Stimulated activated CD4-positive, alpha-beta T cell treated with anti-CD3 and anti-CD28 coated beads, Interleukin-2, amount 100 ng/mL, for 48 hours (primary cell): ENCODE results near the gene TAMALIN.

Experiments
- DNase-seq, 2 donors: peaks; one replicate each; pipeline ENCODE4 v3.0.0-alpha.2; 2020

Gene TAMALIN

GRCh38 chr12:51985154-51985835 is 21.5 kb upstream of the TAMALIN start:
- DNase-seq = no peak

GRCh38 chr12:51986834-51987233 is 19.9 kb upstream of the TAMALIN start:
- no peak for DNase-seq

GRCh38 chr12:51992246-51992645 is 14.5 kb upstream of the TAMALIN start:
- DNase-seq = no peak

GRCh38 chr12:51994539-51994820 is 12.3 kb upstream of the TAMALIN start:
- DNase-seq = no peak

- DNase-seq = no peak
These were observed 11.8 kb upstream of the TAMALIN start for GRCh38 chr12:51994959-51995358.

- no peak for DNase-seq
These were observed 9.6 kb upstream of the TAMALIN start for GRCh38 chr12:51997136-51997535.

- DNase-seq = no peak
These were observed 3.7 kb upstream of the TAMALIN start for GRCh38 chr12:52003016-52003550.

GRCh38 chr12:52003591-52003990 is 3.2 kb upstream of the TAMALIN start:
- DNase-seq = no peak

- no peak for DNase-seq
These were observed 2.6 kb upstream of the TAMALIN start for GRCh38 chr12:52004042-52004648.

GRCh38 chr12:52005218-52005902 is 1.4 kb upstream of the TAMALIN start:
- no peak for DNase-seq

- DNase-seq = no peak
These were observed 643 bp upstream of the TAMALIN start for GRCh38 chr12:52005903-52006703.

GRCh38 chr12:52007158-52007921 is 594 bp downstream of the TAMALIN start:
- DNase-seq = peak in 1 of 2 donors; percentile 32

- no peak for DNase-seq
These were observed 1.3 kb downstream of the TAMALIN start for GRCh38 chr12:52007982-52008510.

GRCh38 chr12:52009081-52009751 is 2.5 kb downstream of the TAMALIN start:
- DNase-seq = no peak

- no peak for DNase-seq
These were observed 3.4 kb downstream of the TAMALIN start for GRCh38 chr12:52010152-52010622.

- DNase-seq = no peak
These were observed 4.2 kb downstream of the TAMALIN start for GRCh38 chr12:52010692-52011601.

- no peak for DNase-seq
These were observed 5.0 kb downstream of the TAMALIN start for GRCh38 chr12:52011602-52012214.

- DNase-seq = no peak
These were observed 7.0 kb downstream of the TAMALIN start for GRCh38 chr12:52013626-52014310.
